PFSK-1 (cell line): ENCODE measurements around the gene DNASE1L2.

ENCODE experiments used
- POLR2AphosphoS5 ChIP-seq: IDR thresholded peaks from 2 replicates; pipeline ENCODE4 v1.6.1; 2012; ENCODE audit warnings: low read depth, mild to moderate bottlenecking, control low read depth, low read length, moderate library complexity
- TAF1 ChIP-seq: IDR thresholded peaks from 2 replicates; pipeline ENCODE4 v1.6.1; 2012; ENCODE audit warnings: low read length, control low read depth, borderline replicate concordance; ENCODE audit not compliant: insufficient read depth

DNA sequence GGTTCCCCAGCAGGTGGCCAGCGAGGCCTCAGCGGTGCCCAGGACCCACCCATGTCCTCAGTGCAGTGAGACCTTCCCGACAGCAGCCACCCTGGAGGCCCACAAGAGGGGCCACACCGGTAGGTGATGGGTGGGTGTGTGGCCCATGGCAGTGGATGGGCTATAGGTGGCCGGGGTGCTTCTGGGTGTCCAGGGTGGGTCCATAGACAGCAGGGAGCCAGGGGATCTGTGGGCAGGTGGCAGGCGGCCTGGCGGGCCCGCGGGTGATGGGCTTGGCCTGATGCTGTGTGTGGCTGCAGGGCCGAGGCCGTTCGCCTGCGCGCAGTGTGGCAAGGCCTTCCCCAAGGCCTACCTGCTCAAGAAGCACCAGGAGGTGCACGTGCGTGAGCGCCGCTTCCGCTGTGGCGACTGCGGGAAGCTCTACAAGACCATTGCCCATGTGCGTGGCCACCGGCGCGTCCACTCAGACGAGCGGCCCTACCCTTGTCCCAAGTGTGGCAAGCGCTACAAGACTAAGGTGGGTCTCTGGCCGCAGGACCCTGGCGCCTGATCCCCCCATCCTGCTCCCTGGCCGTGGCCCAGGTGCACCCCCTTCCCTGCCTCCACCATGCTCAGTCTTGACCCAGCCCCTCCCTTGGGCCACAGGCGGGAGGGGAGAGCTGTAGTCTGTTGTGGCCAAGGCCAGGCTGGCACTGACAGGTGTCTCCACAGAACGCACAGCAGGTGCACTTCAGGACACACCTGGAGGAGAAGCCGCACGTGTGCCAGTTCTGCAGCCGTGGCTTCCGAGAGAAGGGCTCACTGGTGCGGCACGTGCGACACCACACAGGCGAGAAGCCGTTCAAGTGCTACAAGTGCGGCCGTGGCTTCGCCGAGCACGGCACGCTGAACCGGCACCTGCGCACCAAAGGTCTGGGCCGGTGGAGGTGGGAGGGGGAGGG lies 2.1 kb upstream of the DNASE1L2 start:
- no peak for TF ChIP-seq TAF1
- no peak for TF ChIP-seq POLR2AphosphoS5
